HG03039 (cell line): Measurements from ENCODE around the gene PEA15.

ENCODE experiments used
- ATAC-seq: cut with Tn5 transposase; IDR thresholded peaks from one replicate; pipeline ENCODE4 v1.9.1; 2021; ENCODE audit warnings: mild to moderate bottlenecking, moderate library complexity; ENCODE audit not compliant: unreplicated experiment

The PEA15 gene

GRCh38 chr1:160207771-160208556, 2.8 kb downstream of the PEA15 start:
- ATAC-seq = no peak

GRCh38 chr1:160208557-160209320, 3.6 kb downstream of the PEA15 start:
- ATAC-seq = no peak

- ATAC-seq = no peak
Observed at GRCh38 chr1:160209321-160210046, 4.3 kb downstream of the PEA15 start.

GRCh38 chr1:160210561-160210960, 5.4 kb downstream of the PEA15 start:
- no peak for ATAC-seq

- ATAC-seq = no peak
Observed at GRCh38 chr1:160211046-160211790, 6.0 kb downstream of the PEA15 start.

GRCh38 chr1:160214481-160215140, 9.4 kb downstream of the PEA15 start:
- no peak for ATAC-seq

- no peak for ATAC-seq
Observed at GRCh38 chr1:160216301-160216700, 11.1 kb downstream of the PEA15 start.

- no peak for ATAC-seq
Observed at GRCh38 chr1:160217481-160218051, 12.4 kb downstream of the PEA15 start.

GRCh38 chr1:160219062-160219929, 14.1 kb downstream of the PEA15 start:
- no peak for ATAC-seq

GRCh38 chr1:160220301-160220700, 15.1 kb downstream of the PEA15 start:
- ATAC-seq = no peak

GRCh38 chr1:160221089-160221488, 15.9 kb downstream of the PEA15 start:
- no peak for ATAC-seq

GRCh38 chr1:160222546-160222945, 17.4 kb downstream of the PEA15 start:
- no peak for ATAC-seq

- no peak for ATAC-seq
Observed at GRCh38 chr1:160224606-160225005, 19.4 kb downstream of the PEA15 start.

- ATAC-seq = no peak
Observed at GRCh38 chr1:160225345-160225744, 20.2 kb downstream of the PEA15 start.

GRCh38 chr1:160226623-160227022, 21.4 kb downstream of the PEA15 start:
- no peak for ATAC-seq

GRCh38 chr1:160227034-160227433, 21.9 kb downstream of the PEA15 start:
- ATAC-seq = no peak

- no peak for ATAC-seq
Observed at GRCh38 chr1:160227561-160227960, 22.4 kb downstream of the PEA15 start.

- ATAC-seq = no peak
Observed at GRCh38 chr1:160228431-160228830, 23.2 kb downstream of the PEA15 start.

- no peak for ATAC-seq
Observed at GRCh38 chr1:160232911-160233310, 27.7 kb downstream of the PEA15 start.
